ENCODE measurements around the gene SLC9A9. TPM values are rescaled to one million over a fixed set of nuclear protein-coding genes. Genes with fewer than 3 reads are reported as not detected.

SLC9A9 gene
- total RNA-seq, 3 donors from 2014 or later (not counting 1 experiment from before 2014, with no cell fraction given): 24.0 to 29.1 (median 27.2) TPM

DNA sequence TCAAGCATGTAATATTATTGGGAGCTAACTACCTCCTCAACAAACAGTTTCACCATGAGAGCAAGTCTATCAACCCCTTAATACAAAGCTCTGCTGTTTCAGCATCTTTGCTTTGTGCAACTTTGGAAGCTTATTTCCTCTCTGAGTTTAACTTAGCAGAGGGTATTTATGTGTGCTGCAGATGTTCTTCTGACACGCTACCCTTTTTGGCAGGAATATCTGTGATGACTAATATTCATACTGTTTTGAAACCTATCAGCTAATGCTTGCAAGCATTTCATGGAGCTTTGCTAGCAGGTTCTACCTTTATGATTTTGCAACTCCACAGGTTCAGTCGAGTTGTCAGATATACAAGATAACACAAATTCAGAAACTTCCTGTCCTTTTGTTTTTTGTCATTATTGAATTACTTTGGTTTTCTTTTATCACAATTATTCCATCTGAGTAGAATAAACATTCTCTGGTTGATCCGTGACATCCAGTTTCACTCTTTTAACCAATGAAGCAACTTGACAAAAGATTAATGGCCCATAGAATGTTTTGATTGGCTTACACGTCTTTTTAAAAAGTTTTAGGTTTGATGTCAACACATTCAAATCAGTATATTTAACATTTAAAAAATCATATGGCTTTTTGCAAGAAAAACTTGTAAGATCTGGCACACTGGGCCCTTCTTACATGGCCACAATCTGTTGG is 1.7 kb upstream of the SLC9A9 start:
- intact Hi-C loops (cut with micrococcal nuclease): no loop called here
- Histone ChIP-seq H3K36me3 (ENCODE audit: control insufficient read depth, insufficient read depth, low read length) (no peaks in the 10 kb centered on the region), H3K4me1 (ENCODE audit: control insufficient read depth, insufficient read depth, low read length) (peaks cover 3% of the 10 kb centered on the region), H3K27me3 (ENCODE audit: control insufficient read depth, insufficient read depth, low read length) (no peaks in the 10 kb centered on the region), H3K27ac (ENCODE audit: low read length) (no peak overlapping the region), H3K9me3 (ENCODE audit: control insufficient read depth, insufficient read depth, low read length) (no peaks in the 10 kb centered on the region), H3K4me3 (ENCODE audit: low read length) (no peak overlapping the region)
- Mint-ChIP-seq H3K4me1 (peaks cover 38% of the 10 kb centered on the region in 2 donors), H3K36me3 (peaks cover 6% of the 10 kb centered on the region), H3K4me3 (no peak overlapping the region), H3K27ac (no peak overlapping the region), H3K27me3 (ENCODE audit: low read depth in 2 of 2) (peaks cover 0 to 10% of the 10 kb centered on the region in 2 donors), H3K9me3 (no peaks in the 10 kb centered on the region)
- DNase-seq: no peak
- TF ChIP-seq, protein P1, sequence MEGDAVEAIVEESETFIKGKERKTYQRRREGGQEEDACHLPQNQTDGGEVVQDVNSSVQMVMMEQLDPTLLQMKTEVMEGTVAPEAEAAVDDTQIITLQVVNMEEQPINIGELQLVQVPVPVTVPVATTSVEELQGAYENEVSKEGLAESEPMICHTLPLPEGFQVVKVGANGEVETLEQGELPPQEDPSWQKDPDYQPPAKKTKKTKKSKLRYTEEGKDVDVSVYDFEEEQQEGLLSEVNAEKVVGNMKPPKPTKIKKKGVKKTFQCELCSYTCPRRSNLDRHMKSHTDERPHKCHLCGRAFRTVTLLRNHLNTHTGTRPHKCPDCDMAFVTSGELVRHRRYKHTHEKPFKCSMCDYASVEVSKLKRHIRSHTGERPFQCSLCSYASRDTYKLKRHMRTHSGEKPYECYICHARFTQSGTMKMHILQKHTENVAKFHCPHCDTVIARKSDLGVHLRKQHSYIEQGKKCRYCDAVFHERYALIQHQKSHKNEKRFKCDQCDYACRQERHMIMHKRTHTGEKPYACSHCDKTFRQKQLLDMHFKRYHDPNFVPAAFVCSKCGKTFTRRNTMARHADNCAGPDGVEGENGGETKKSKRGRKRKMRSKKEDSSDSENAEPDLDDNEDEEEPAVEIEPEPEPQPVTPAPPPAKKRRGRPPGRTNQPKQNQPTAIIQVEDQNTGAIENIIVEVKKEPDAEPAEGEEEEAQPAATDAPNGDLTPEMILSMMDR (IDR thresholded peaks at IDR 0.05): no peak
- no peak for ATAC-seq
- WGBS (ENCODE audit: insufficient coverage): 51% methylated on average over 3 of the region's 4 CpGs

DNA sequence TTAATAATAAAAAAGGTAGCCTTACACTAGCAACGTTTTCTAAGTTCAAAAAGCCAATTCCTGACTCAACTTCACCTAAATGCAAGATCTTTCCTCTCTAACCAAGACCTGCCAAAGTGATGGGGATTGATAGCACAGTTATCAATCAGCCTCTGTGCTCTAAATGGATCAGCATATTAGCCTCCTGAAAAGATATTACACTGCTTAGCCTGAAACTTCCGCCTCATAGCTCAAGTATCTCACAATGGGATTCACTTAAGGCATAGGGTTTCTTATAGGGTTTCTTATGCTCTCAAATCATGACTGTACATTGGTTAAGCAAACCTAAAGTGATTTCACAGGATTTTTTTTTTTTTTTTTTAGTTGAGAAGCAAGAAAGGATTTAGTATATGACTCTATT is 436 bp upstream of the SLC9A9 start:
- peaks cover 0 to 10% of the 10 kb centered on the region in 2 donors for H3K27me3 Mint-ChIP-seq (ENCODE audit: low read depth in 2 of 2)
- peaks cover 6% of the 10 kb centered on the region for H3K36me3 Mint-ChIP-seq
- no peak overlapping the region for H3K27ac ChIP-seq (ENCODE audit: low read length)
- ATAC-seq (no peak), DNase-seq (peak in 1 of 2 donors; percentile 15)
- H3K4me1 ChIP-seq (ENCODE audit: control insufficient read depth, insufficient read depth, low read length): peaks cover 3% of the 10 kb centered on the region
- TF ChIP-seq, protein P1 (IDR thresholded peaks at IDR 0.05): no peak
- no peak overlapping the region for H3K4me3 ChIP-seq (ENCODE audit: low read length)
- H3K27me3 ChIP-seq (ENCODE audit: control insufficient read depth, insufficient read depth, low read length): no peaks in the 10 kb centered on the region
- H3K9me3 Mint-ChIP-seq: no peaks in the 10 kb centered on the region
- H3K36me3 ChIP-seq (ENCODE audit: control insufficient read depth, insufficient read depth, low read length): no peaks in the 10 kb centered on the region
- intact Hi-C loops (cut with micrococcal nuclease): loop anchor here (1.0 kb wide), 1 partner anchor 23 kb away; no protein-coding TSS in a partner anchor
- H3K4me1 Mint-ChIP-seq: peaks cover 38 to 47% of the 10 kb centered on the region in 2 donors
- WGBS (ENCODE audit: insufficient coverage): 50% methylated on average over 2 of the region's 2 CpGs
- H3K4me3 Mint-ChIP-seq: peak overlapping the region; percentile 100
- no peaks in the 10 kb centered on the region for H3K9me3 ChIP-seq (ENCODE audit: control insufficient read depth, insufficient read depth, low read length)
- peak overlapping the region; percentile 93 for H3K27ac Mint-ChIP-seq

DNA sequence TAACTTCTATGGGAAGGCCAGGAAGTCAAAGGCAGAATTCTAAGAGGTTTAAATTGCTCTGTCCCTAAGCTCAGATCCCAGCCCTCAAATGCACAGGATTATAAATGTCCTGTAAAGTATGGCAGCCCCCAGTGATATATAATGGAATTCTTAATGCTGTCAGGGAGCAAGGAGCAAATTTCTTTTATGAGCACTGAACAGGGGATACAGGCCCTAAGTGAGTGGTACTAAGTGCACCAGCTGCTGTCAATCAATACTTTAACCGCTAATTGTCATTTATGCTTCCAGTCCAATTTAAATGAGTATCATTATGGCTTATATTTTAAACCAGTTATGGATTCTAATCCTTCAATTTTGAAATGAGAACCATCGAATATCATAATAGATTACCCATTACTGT is 4.7 kb downstream of the SLC9A9 start:
- no peak overlapping the region for H3K4me3 Mint-ChIP-seq
- no peaks in the 10 kb centered on the region for H3K27me3 Mint-ChIP-seq (ENCODE audit: low read depth in 2 of 2)
- intact Hi-C loops (cut with micrococcal nuclease): no loop called here
- H3K4me1 Mint-ChIP-seq: peaks cover 38 to 67% of the 10 kb centered on the region in 2 donors
- Histone ChIP-seq H3K4me3 (ENCODE audit: low read length) (no peak overlapping the region), H3K36me3 (ENCODE audit: control insufficient read depth, insufficient read depth, low read length) (no peaks in the 10 kb centered on the region), H3K9me3 (ENCODE audit: control insufficient read depth, insufficient read depth, low read length) (no peaks in the 10 kb centered on the region), H3K27me3 (ENCODE audit: control insufficient read depth, insufficient read depth, low read length) (no peaks in the 10 kb centered on the region), H3K27ac (ENCODE audit: low read length) (no peak overlapping the region), H3K4me1 (ENCODE audit: control insufficient read depth, insufficient read depth, low read length) (peaks cover 3% of the 10 kb centered on the region)
- no peak for ATAC-seq
- TF ChIP-seq, protein P1 (IDR thresholded peaks at IDR 0.05): no peak
- H3K9me3 Mint-ChIP-seq: no peaks in the 10 kb centered on the region
- H3K27ac Mint-ChIP-seq: no peak overlapping the region
- 100% methylated on average over 1 of the region's 2 CpGs for WGBS (ENCODE audit: insufficient coverage)
- DNase-seq: no peak
- H3K36me3 Mint-ChIP-seq: peaks cover 6% of the 10 kb centered on the region

DNA sequence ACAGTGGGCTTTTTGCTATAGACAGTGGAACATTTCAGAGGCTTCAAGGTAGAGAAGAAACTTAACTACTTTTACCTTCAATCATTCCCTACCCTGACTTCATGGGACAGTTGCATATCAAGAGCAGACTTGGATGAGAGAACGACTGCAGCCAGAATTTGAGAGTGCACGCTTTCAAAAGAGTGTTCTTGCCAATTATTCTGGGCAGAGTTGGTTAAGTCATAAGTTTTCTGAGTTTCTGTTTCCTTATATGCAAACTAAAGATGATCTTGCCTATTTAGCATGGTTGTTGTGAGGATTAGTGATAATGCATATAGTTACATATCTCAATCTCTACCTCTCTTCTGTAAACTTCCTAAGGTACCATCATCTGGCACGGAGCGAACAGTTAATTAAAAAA is 7.6 kb downstream of the SLC9A9 start:
- H3K27me3 Mint-ChIP-seq (ENCODE audit: low read depth in 2 of 2): no peaks in the 10 kb centered on the region
- 82% methylated on average over 2 of the region's 4 CpGs for WGBS (ENCODE audit: insufficient coverage)
- intact Hi-C loops (cut with micrococcal nuclease): no loop called here
- Histone ChIP-seq H3K4me3 (ENCODE audit: low read length) (no peak overlapping the region), H3K36me3 (ENCODE audit: control insufficient read depth, insufficient read depth, low read length) (no peaks in the 10 kb centered on the region), H3K4me1 (ENCODE audit: control insufficient read depth, insufficient read depth, low read length) (no peaks in the 10 kb centered on the region), H3K9me3 (ENCODE audit: control insufficient read depth, insufficient read depth, low read length) (no peaks in the 10 kb centered on the region), H3K27me3 (ENCODE audit: control insufficient read depth, insufficient read depth, low read length) (no peaks in the 10 kb centered on the region), H3K27ac (ENCODE audit: low read length) (no peak overlapping the region)
- H3K27ac Mint-ChIP-seq: no peak overlapping the region
- H3K4me1 Mint-ChIP-seq: peaks cover 12 to 57% of the 10 kb centered on the region in 2 donors
- TF ChIP-seq, protein P1 (IDR thresholded peaks at IDR 0.05): no peak
- DNase-seq (no peak), ATAC-seq (no peak)
- H3K9me3 Mint-ChIP-seq: no peaks in the 10 kb centered on the region
- H3K4me3 Mint-ChIP-seq: no peak overlapping the region
- no peaks in the 10 kb centered on the region for H3K36me3 Mint-ChIP-seq

Data from natural killer cell (primary cell).